HG03196 (cell line): Measurements from ENCODE around the gene SOWAHA.
"Not testable (repeated sequence)": the region's sequence is repeated elsewhere in the genome, so short reads cannot be mapped to it uniquely, and the experiment has no call there.

Experiments used
- ATAC-seq: cut with Tn5 transposase; IDR thresholded peaks from one replicate; pipeline ENCODE4 v1.9.1; 2021; ENCODE audit not compliant: unreplicated experiment

The SOWAHA gene

GRCh38 chr5:132777209-132778069, 35.7 kb upstream of the SOWAHA start, which contains the start of gene SEPTIN8:
Gene SEPTIN8, minus strand, starts transcription at chr5:132777239. Its CDS starts 102 bp downstream, at chr5:132777137.
- peak; percentile 55 for ATAC-seq

GRCh38 chr5:132778129-132778528, 35.0 kb upstream of the SOWAHA start:
- ATAC-seq: no peak

- no peak for ATAC-seq
Measured at GRCh38 chr5:132778856-132779255, 34.2 kb upstream of the SOWAHA start.

GRCh38 chr5:132779961-132780360, 33.1 kb upstream of the SOWAHA start:
- no peak for ATAC-seq

- no peak for ATAC-seq
Measured at GRCh38 chr5:132780577-132780976, 32.5 kb upstream of the SOWAHA start.

GRCh38 chr5:132781029-132781428, 32.1 kb upstream of the SOWAHA start:
- ATAC-seq: no peak

GRCh38 chr5:132782101-132782500, 31.0 kb upstream of the SOWAHA start:
- ATAC-seq: no peak

GRCh38 chr5:132785365-132785764, 27.7 kb upstream of the SOWAHA start:
- no peak for ATAC-seq

GRCh38 chr5:132785864-132786263, 27.2 kb upstream of the SOWAHA start:
- ATAC-seq: no peak

GRCh38 chr5:132787076-132787475, 26.0 kb upstream of the SOWAHA start:
- ATAC-seq: no peak

- no peak for ATAC-seq
Measured at GRCh38 chr5:132788508-132788907, 24.6 kb upstream of the SOWAHA start.

- ATAC-seq: no peak
Measured at GRCh38 chr5:132788990-132789886, 23.9 kb upstream of the SOWAHA start.

GRCh38 chr5:132790201-132790865, 22.8 kb upstream of the SOWAHA start:
- ATAC-seq: no peak

GRCh38 chr5:132791026-132791425, 22.1 kb upstream of the SOWAHA start:
- ATAC-seq: no peak

- ATAC-seq: no peak
Measured at GRCh38 chr5:132797651-132798050, 15.5 kb upstream of the SOWAHA start.

- no peak for ATAC-seq
Measured at GRCh38 chr5:132799392-132799791, 13.7 kb upstream of the SOWAHA start.

GRCh38 chr5:132800545-132800944, 12.6 kb upstream of the SOWAHA start:
- no peak for ATAC-seq

- ATAC-seq: no peak
Measured at GRCh38 chr5:132802044-132802684, 10.9 kb upstream of the SOWAHA start.

- not testable (repeated sequence) for ATAC-seq
Measured at GRCh38 chr5:132802685-132803066, 10.4 kb upstream of the SOWAHA start.

- ATAC-seq: not testable (repeated sequence)
Measured at GRCh38 chr5:132804219-132804618, 8.9 kb upstream of the SOWAHA start.

GRCh38 chr5:132805872-132806271, 7.2 kb upstream of the SOWAHA start:
- not testable (repeated sequence) for ATAC-seq
